HepG2 (cell line): ENCODE measurements around the gene PTPMT1. TPM values are rescaled to one million over a fixed set of nuclear protein-coding genes. Genes with fewer than 3 reads are reported as not detected.

Source experiments
- ATAC-seq: fragments of 200-7000 bp; cut with Tn5 transposase; 3 replicates; pipeline ENCODE4 v1.9.1; 2020; ENCODE audit warnings: mild to moderate bottlenecking, moderate library complexity
- BruUV-seq: library from RNA; stranded (reverse); fragments of 400-500 nt; replicated peaks from 2 replicates; lab custom pipeline; 2021; lab: Mats Ljungman, UMichigan
- CTCF ChIA-PET: fragments of 300-600 bp; formaldehyde crosslinking; extraction: SDS; loops from one replicate; lab custom pipeline; 2021; ENCODE audit warnings: low total read pairs, inconsistent platforms, low intra/inter-chr PET ratio; lab: Yijun Ruan, JAX
- POLR2A ChIA-PET: fragments of 350-600 bp; sonication (Branson Sonifier 250); formaldehyde crosslinking; loops from one replicate; lab custom pipeline; 2020; ENCODE audit warnings: antibody characterized with exemption, inconsistent platforms; lab: Yijun Ruan, JAX
- DNase-seq: peaks from one replicate; pipeline ENCODE4 v3.0.0-alpha.2; 2015; ENCODE audit warnings: low spot score
- FAIRE-seq: peaks from 3 replicates; lab custom pipeline; 2011; peaks lifted over from hg19 to GRCh38; lab: Jason Lieb, UNC
- H2AFZ ChIP-seq: one replicate; pipeline ENCODE4 v1.6.1; 2011; ENCODE audit warnings: low read length, inconsistent platforms
- H3K27ac ChIP-seq: fragments of 300-600 bp; 3 replicates; pipeline ENCODE4 v1.8.0; 2011; ENCODE audit warnings: mixed run types, mild to moderate bottlenecking, mixed read lengths, low read length, inconsistent platforms; ENCODE audit not compliant: insufficient read depth; ENCODE audit errors: extremely low read length
- H3K27me3 ChIP-seq, 2 experiments: fragments of 200-600 bp in 1 of 2; 2 replicates in 1 of 2; 3 replicates in 1 of 2; pipeline versions ENCODE4 v1.6.0 to v1.8.0; 2011; ENCODE audit warnings: low read length in 2 of 2, mild to moderate bottlenecking in 2 of 2, moderate library complexity in 2 of 2, inconsistent platforms in 1 of 2; ENCODE audit not compliant: insufficient read depth in 2 of 2, control insufficient read depth in 1 of 2
- H3K36me3 ChIP-seq, 2 experiments: fragments of 200-600 bp in 1 of 2; replicated peaks in 1 of 2; 2 replicates in 1 of 2; 3 replicates in 1 of 2; pipeline versions ENCODE4 v1.5.1 to v1.8.0; 2011; ENCODE audit warnings: low read length in 2 of 2, inconsistent platforms in 1 of 2; ENCODE audit not compliant: insufficient read depth in 2 of 2, control insufficient read depth in 1 of 2
- H3K4me1 ChIP-seq: 2 replicates; pipeline ENCODE4 v1.5.1; 2012; ENCODE audit warnings: low read length, inconsistent platforms; ENCODE audit not compliant: insufficient read depth
- H3K4me2 ChIP-seq: 2 replicates; pipeline ENCODE4 v1.6.0; 2011; ENCODE audit warnings: low read depth, low read length, inconsistent platforms
- H3K4me3 ChIP-seq, 3 experiments: fragments of 200-600 bp in 1 of 3; sonication (generic), shearing (Covaris generic) in 1 of 3; replicated peaks in 1 of 3; 2 replicates each; pipeline ENCODE4 v1.5.1; 2011 to 2016; ENCODE audit warnings: low read length in 3 of 3, inconsistent platforms in 2 of 3, low read depth in 2 of 3, mild to moderate bottlenecking in 2 of 3, control low read depth in 1 of 3, mixed read lengths in 1 of 3; ENCODE audit not compliant: insufficient read depth in 1 of 3
- H3K79me2 ChIP-seq: one replicate; pipeline ENCODE4 v1.6.1; 2011; ENCODE audit warnings: low read length, inconsistent platforms; ENCODE audit not compliant: insufficient read depth
- H3K9ac ChIP-seq: 2 replicates; pipeline ENCODE4 v1.6.0; 2011; ENCODE audit warnings: mild to moderate bottlenecking, low read depth, low read length, inconsistent platforms; ENCODE audit not compliant: insufficient read depth
- H3K9me3 ChIP-seq: 2 replicates; pipeline ENCODE4 v1.5.1; 2012; ENCODE audit warnings: mild to moderate bottlenecking, low read length
- H4K20me1 ChIP-seq: 2 replicates; pipeline ENCODE4 v1.6.0; 2011; ENCODE audit warnings: inconsistent platforms, mild to moderate bottlenecking, low read length, moderate library complexity; ENCODE audit not compliant: insufficient read depth
- CEBPB ChIP-seq: IDR thresholded peaks from 2 replicates; pipeline ENCODE4 v1.6.1; 2011; ENCODE audit warnings: low read depth, low read length, improper control_type of control experiment, borderline replicate concordance
- GATAD1 ChIP-seq: IDR thresholded peaks from 2 replicates; pipeline ENCODE4 v1.6.1; 2016; ENCODE audit warnings: missing genetic modification reagents, missing compliant biosample characterization
- GATAD2A ChIP-seq: IDR thresholded peaks from 2 replicates; pipeline ENCODE4 v1.6.1; 2016
- PHF5A ChIP-seq: IDR thresholded peaks from one replicate; pipeline ENCODE4 v1.6.1; 2018; ENCODE audit warnings: low read depth, missing genetic modification reagents; ENCODE audit not compliant: unreplicated experiment
- RXRB ChIP-seq: IDR thresholded peaks from 2 replicates; pipeline ENCODE4 v1.6.1; 2016; ENCODE audit warnings: borderline replicate concordance, missing genetic modification reagents, missing compliant biosample characterization
- TAF15 ChIP-seq: fragments of 200-400 bp; formaldehyde crosslinking; IDR thresholded peaks from one replicate; pipeline ENCODE4 v1.6.1; 2018; ENCODE audit warnings: mild to moderate bottlenecking, low read depth, low read length; ENCODE audit not compliant: poor library complexity, severe bottlenecking
- TFDP2 ChIP-seq: sonication (generic); formaldehyde crosslinking; IDR thresholded peaks from 2 replicates; pipeline ENCODE4 v1.4.0; 2020; ENCODE audit warnings: missing genetic modification reagents
- YEATS2 ChIP-seq: sonication (generic); formaldehyde crosslinking; IDR thresholded peaks from 2 replicates; pipeline ENCODE4 v1.4.0; 2020; ENCODE audit warnings: missing genetic modification reagents, borderline replicate concordance
- ZMYM4 ChIP-seq: sonication (generic); formaldehyde crosslinking; IDR thresholded peaks from 2 replicates; pipeline ENCODE4 v1.8.1; 2023; ENCODE audit warnings: mild to moderate bottlenecking, missing genetic modification reagents
- ZNF224 ChIP-seq: sonication (generic); formaldehyde crosslinking; IDR thresholded peaks from 2 replicates; pipeline ENCODE4 v1.5.0; 2020; ENCODE audit warnings: mild to moderate bottlenecking, missing genetic modification reagents
- ZNF407 ChIP-seq: sonication (generic); formaldehyde crosslinking; IDR thresholded peaks from one replicate; pipeline ENCODE4 v1.5.1; 2020; ENCODE audit warnings: mild to moderate bottlenecking, missing genetic modification reagents; ENCODE audit errors: not compliant biosample characterization
- ZNF550 ChIP-seq: sonication (generic); formaldehyde crosslinking; IDR thresholded peaks from 2 replicates; pipeline ENCODE4 v1.4.0; 2020; ENCODE audit warnings: mild to moderate bottlenecking, missing genetic modification reagents, borderline replicate concordance
- ZNF780A ChIP-seq: sonication (generic); formaldehyde crosslinking; IDR thresholded peaks from 2 replicates; pipeline ENCODE4 v1.8.0; 2022; ENCODE audit warnings: mild to moderate bottlenecking, missing genetic modification reagents, moderate library complexity
- ZSCAN25 ChIP-seq: sonication (generic); formaldehyde crosslinking; IDR thresholded peaks from 2 replicates; pipeline ENCODE4 v1.8.0; 2022; ENCODE audit warnings: mild to moderate bottlenecking, missing genetic modification reagents
- WGBS: methylation state at CpG from one replicate; pipeline ENCODE4 v1.1.6; 2017; ENCODE audit warnings: low lambda C conversion rate; 5-methylcytosine and 5-hydroxymethylcytosine counted together
- in situ Hi-C: cut with HindIII; loops from 2 replicates; pipeline ENCODE4 v1.10.0; 2017; ENCODE audit warnings: low pct_unique_long_range_greater_than_20kb; ENCODE audit not compliant: extremely low pct_ligation_motif_present
- intact Hi-C: fragments of 100-400 bp; cut with micrococcal nuclease; formaldehyde crosslinking; loops from one replicate; pipeline ENCODE4 v1.10.0; 2022; ENCODE audit not compliant: unreplicated experiment
- polyA plus RNA-seq, 8 experiments: library from polyadenylated mRNA; depleted of rRNA in 3 of 8; stranded (reverse) in 7 of 8; unstranded in 1 of 8; fragments of >200 nt; fragmentation: Illumina TruSeq in 4 of 8; extraction: Trizol in 4 of 8; gene quantifications; 2 replicates each; pipeline versions ENCODE4 v1.2.1 to v1.2.3, GENCODE V29; 2011 to 2016; ENCODE audit warnings: low read depth in 4 of 8, missing spikeins in 1 of 8, mixed read lengths in 1 of 8; ENCODE audit not compliant: insufficient read depth in 1 of 8
- total RNA-seq, 5 experiments: library from RNA; depleted of rRNA; stranded (reverse); fragments of >200 nt; fragmentation: Illumina TruSeq; extraction: Trizol; gene quantifications; 2 replicates each; pipeline ENCODE4 v1.2.3, GENCODE V29; 2016; ENCODE audit warnings: low read depth in 1 of 5
- TF ChIP-seq, protein P1 (sequence below): sonication (generic); formaldehyde crosslinking; IDR thresholded peaks from 2 replicates; pipeline ENCODE4 v1.8.0; 2022; ENCODE audit warnings: mild to moderate bottlenecking, missing genetic modification reagents, moderate library complexity

Gene PTPMT1
- total and polyA plus RNA-seq, 2 of the 13 experiments (the other 11 are each of a cell fraction or from before 2014, with no cell fraction given), result 55.6 to 129 TPM

- ATAC-seq, result peak; percentile 37; the same call in 2 of the 3 replicates
- Histone ChIP-seq H3K9ac (peak overlapping the region; percentile 53), H3K4me2 (peak overlapping the region; percentile 84), H3K9me3 (no peaks in the 10 kb centered on the region), H3K27me3 (no peaks in the 10 kb centered on the region), H3K36me3 (peaks cover 0 to under 1% of the 10 kb centered on the region in 2 experiments; a peak in 1 of 5 replicates), H3K79me2 (peaks cover 42% of the 10 kb centered on the region)
- BruUV-seq, result no TSS peak
- no peak for DNase-seq
- POLR2A ChIA-PET, result interaction anchor here (0.6 to 2.6 kb wide), 3 partner anchors 12 to 88 kb away, joined by 3 to 19 read pairs (median 4); partner anchors contain the start of gene PTPMT1
- no peak for FAIRE-seq
- TF ChIP-seq ZNF407 (CRISPR knock-in tag) (no peak), ZNF780A (0 out of 2 replicates have a peak, but pooled peaks have one; percentile 9), PHF5A (CRISPR knock-in tag) (peak; percentile 19), GATAD1 (CRISPR knock-in tag) (no peak), YEATS2 (CRISPR knock-in tag) (no peak), CEBPB (no peak), ZNF224 (CRISPR knock-in tag) (no peak), ZMYM4 (CRISPR knock-in tag) (no peak), ZNF550 (no peak), ZSCAN25 (CRISPR knock-in tag) (0 out of 2 replicates have a peak, but pooled peaks have one; percentile 2), TAF15 (no peak), GATAD2A (CRISPR knock-in tag) (peak; percentile 9; the same call in 1 of the 2 replicates), TFDP2 (CRISPR knock-in tag) (no peak), RXRB (CRISPR knock-in tag) (no peak)
- TF ChIP-seq, protein P1, sequence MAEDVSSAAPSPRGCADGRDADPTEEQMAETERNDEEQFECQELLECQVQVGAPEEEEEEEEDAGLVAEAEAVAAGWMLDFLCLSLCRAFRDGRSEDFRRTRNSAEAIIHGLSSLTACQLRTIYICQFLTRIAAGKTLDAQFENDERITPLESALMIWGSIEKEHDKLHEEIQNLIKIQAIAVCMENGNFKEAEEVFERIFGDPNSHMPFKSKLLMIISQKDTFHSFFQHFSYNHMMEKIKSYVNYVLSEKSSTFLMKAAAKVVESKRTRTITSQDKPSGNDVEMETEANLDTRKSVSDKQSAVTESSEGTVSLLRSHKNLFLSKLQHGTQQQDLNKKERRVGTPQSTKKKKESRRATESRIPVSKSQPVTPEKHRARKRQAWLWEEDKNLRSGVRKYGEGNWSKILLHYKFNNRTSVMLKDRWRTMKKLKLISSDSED, result no peak
- TF ChIP-seq, all 625 proteins: peak for 4
- Histone ChIP-seq H3K4me3 (peak overlapping the region; percentile 44 to 98 (median 55)), H3K27ac (no peak overlapping the region), H2AFZ (peak overlapping the region; percentile 80), H4K20me1 (peaks cover 26% of the 10 kb centered on the region), H3K4me1 (peaks cover 37% of the 10 kb centered on the region)
- in situ Hi-C loops, result no loop called here
- 65% methylated on average over 6 of the region's 9 CpGs for WGBS
- intact Hi-C loops, result loop anchor here (5.0 kb wide), 1 partner anchor 66 kb away; no protein-coding TSS in a partner anchor
- CTCF ChIA-PET, result interaction anchor here (0.6 kb wide), 1 partner anchor 25 kb away, joined by 3 read pairs; the partner anchor contains the start of genes KBTBD4 and NDUFS3
Measured at GRCh38 chr11:47553406-47553743, 12.0 kb upstream of the PTPMT1 start.
